Fibroblast of the conjunctiva (primary cell): Measurements from ENCODE around the gene PRMT7.
A peak's percentile ranks its signal among the peaks of the same experiment; 100 is the strongest.

Experiments used
- DNase-seq: peaks from one replicate; pipeline ENCODE4 v3.0.0-alpha.2; 2010; ENCODE audit warnings: low read depth

PRMT7 gene

DNA sequence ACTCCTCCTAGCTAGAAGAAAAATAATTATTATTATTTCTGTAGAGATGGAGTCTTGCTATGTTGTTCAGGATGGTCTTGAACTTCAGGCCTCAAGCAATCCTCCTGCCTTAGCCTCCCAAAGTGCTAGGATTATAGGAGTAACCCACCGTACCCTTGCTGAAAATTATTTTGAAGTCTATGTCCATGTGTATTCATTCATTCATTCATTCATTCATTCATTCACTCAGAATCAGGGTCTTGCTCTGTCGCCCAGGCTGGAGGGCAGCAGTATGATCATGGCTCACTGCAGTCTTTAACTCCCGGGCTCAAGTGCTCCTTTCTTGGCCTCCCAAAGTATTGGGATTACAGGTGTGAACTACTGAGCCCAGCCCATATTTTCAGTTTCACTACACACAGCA is 4.2 kb upstream of the PRMT7 start:
- DNase-seq = no peak

DNA sequence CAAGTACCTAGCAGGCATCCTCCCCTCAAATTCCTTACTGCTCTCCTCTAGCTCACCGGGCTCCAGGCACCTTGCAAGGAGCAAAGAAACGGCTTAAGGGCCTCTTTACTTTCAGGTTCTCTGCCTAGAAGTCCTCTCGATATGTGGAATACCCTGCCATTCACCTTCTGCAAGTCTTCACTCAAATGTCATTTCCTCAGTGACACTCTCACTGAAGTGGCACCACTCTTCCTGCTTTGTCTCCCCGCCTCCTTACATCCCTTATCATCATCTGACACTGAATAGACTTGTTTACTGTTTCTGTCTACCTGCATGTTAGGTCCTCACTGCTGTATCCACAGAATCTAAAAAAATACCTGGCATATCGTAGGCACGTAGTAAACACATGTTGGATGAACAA is 1.0 kb upstream of the PRMT7 start:
- DNase-seq = no peak

- DNase-seq = no peak
Observed at GRCh38 chr16:68310437-68310773, 414 bp upstream of the PRMT7 start.

GRCh38 chr16:68313116-68313515 is 2.3 kb downstream of the PRMT7 start:
- DNase-seq = no peak

DNA sequence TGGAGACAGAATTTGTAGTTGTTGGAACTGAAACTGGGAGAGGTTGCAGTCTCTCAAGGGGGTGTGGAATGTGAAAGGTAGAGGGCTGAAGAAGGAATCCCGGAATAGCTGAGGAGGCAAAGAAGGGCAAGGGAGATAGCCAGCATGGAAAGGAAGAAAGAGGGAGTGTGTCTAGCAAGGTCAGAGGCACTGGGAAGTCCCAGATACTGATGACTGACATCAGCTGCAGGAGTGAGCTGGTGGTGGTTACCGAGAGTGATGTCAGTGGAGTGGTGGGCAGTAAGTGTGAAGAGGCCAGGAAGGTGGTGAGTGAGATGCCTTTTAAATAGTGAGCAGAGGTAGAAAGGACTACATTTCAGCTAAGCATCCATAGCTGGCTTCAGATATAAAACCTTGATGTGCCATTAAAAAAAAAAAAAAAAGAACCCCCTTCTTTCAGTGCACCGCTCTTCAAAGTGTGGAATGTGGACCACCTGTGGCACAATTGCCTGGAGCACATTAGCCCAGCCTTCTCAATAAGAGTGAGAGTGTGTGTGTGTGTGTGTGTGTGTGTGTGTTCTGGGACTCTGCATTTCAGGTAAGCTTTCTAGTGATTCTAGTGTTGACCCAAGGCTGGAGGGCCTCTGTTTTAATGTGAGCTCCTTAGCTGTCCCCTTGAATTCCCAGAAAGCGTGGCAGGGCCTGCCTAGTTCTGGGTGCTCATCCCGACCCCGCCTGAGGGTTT is 8.5 kb downstream of the PRMT7 start:
- no peak for DNase-seq

GRCh38 chr16:68324336-68324735 is 13.5 kb downstream of the PRMT7 start:
- DNase-seq = no peak

- no peak for DNase-seq
Observed at GRCh38 chr16:68324780-68325357, 14.1 kb downstream of the PRMT7 start.

DNA sequence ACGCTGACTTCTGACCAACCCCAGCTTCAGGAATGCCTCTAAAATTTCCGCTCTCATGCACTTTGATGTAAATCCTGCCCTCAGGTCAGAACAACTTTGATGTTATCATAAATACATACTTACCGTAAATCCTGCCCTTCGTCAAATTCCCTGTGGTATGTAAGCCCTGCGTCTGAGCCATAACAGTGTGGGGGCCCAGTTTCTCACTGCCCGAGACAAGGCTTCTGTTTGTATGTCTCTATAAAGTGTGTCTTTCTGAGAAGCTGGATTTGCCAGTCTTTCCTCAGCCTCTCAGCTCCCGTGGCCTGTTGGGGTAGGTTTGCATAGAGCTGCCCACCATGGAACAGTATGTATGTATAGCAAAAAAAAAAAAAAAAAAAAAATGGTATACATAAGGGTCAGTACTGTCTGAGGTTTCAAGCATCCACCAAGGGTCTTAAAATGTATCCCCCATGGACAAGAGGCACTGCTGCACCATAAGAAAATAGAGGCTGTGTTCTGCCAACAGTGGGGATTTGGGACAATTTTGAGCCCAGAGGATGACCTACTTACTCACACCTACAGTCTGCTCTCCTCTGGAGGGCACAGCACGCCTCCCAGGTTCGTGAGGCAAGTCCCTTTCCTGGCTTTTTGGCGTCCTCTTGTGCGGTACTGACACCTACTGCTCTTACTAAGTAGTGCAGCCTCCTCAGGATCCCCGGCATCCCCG is 17.5 kb downstream of the PRMT7 start:
- DNase-seq = peak; percentile 78

DNA sequence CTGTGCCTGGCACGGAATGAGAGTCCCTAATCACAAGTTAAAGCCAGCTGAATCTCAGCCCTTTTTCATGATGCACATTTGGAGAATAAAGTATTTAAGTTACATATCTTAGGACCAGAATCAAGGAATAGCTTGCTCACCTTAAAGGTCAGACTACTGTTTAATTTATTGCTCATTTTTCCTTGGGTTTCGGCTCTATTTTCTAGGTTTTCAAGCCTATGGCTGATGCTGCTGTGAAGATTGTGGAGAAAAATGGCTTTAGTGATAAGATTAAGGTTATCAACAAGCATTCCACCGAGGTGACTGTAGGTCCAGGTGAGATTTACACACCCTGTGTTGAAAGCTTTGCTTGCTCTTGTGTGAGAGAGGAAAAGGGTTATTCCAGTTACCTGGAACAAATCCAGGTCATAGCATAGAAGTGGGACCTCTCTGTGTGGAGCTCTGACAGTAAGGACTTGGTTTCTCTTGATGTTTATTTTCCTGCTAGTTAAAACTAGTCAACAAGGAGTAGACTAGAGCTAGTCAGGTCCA is 18.1 kb downstream of the PRMT7 start:
- no peak for DNase-seq

DNA sequence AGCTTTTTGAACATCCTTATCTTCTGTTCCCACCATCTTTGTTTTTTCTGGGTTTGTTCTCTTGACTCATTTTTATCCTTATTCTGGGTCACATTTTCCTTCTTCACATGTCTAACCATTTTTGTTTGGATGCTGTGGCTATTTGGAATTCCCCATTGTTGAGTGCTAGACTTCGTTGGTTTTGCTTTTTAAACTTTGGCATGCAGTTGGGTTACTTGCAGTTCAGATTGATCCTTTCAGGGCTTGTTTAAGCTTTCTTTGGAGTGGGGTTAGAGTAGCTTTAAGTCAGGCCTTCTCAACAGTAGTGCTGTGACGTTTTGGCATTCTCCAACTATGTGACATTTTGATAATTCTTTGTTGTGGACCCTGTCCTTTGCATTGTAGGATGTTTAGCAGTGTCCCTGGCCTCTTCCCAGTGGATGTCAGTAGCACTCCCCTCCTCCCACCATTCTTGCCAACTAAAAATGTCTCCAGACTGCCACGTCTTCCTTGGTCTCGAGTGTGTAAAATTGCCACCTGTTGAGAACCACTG is 21.1 kb downstream of the PRMT7 start:
- no peak for DNase-seq

DNA sequence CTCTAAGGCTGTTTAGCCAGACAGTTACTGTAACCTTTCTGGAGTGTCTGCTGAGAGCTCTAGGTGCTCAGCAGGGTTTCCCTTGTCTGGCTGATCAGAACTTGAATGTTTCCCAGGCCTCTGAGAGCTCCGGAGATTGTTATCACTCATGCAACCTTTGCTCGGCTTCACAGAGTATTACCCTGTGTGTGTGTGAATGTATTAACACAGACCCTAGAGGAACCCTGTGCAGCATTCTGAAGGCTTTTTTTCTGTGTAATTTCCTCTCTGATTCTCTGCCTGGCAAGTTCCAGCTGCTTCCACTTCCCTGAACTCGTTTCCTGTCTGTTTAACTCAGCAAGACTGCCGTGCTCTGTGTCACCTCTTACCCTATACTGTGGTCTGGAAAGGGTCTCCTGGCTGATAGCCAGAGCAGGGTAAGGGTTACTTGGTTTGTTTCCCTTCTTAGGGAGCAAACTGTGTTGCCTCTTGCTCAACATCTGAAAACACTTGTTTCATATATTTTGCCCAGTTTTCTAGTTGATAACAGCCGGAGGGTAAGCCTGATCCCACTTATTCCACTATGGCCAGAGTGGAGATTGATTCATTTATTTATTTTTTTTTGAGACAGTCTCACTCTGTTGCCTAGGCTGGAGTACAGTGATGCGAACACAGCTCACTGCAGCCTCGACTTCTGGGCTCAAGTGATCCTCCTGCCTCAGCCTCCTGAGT is 21.7 kb downstream of the PRMT7 start:
- DNase-seq = no peak

DNA sequence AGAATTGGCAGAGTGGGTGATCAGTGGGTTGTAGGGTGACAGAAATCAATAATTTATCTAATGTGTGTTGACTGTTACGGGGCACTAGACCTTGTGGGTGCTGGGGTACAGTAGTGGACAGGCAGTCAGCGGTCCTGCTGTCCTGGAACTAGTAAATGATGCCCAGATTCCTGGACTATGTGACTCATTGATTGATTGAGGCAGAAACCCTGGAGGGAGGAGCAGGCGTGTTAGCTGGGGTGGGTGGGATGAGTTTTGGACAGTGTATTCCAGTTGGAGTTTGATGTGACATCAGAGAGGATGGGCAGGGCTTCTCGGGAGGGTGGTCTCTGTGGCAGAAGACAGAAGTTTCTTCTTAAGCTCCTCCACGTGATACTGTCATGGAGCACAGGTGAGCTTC is 24.4 kb downstream of the PRMT7 start:
- no peak for DNase-seq

DNA sequence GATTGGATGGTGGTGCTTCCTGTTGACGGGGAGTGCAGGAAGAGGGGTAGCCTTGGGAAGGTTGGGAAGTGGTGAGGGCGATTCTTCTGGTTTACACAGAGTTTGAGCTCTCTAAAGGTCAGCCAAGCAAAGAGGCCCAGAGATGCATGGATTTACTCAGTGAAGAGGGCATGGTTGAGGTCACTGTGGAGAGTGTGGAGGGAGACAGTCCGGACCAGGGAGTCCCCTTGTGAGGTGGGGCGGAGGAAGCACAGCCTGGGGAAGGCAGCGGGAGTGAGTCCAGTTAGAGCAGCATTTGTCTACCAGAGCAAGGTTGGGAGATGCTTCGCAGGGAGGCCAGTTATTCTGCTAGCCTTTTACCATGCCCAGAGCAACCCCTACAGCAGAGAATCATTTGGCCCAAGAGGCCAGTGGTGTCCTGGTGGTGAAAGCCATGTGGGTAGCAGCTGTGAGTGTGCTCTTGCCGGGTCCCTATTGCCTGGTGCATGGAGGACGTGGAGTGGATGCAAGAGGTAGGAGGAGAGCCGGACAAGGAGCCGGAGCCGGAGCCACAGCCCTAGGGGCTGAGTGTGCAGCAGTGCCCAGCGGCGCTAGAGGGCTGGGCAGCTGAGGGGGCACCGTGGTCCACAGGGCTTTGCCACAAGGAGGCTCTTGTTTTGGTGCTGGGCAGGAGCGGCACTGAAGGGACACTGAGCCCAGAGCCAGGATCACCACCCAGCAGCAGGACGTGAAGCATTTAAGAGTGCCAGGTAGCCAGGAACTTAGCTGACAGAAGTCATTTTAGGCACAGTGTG is 27.7 kb downstream of the PRMT7 start:
- DNase-seq = no peak

DNA sequence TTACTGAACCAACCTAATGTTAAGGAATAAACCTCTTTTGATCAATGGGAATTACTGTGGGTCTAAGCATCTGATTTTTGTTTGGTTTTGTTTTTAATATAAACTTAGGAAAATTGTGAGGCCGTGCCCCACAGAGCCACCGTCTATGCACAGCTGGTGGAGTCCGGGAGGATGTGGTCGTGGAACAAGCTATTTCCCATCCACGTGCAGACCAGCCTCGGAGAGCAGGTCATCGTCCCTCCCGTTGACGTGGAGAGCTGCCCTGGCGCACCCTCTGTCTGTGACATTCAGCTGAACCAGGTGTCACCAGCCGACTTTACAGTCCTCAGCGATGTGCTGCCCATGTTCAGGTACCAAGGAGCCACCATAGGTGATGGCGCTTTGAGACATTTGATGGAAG is 28.4 kb downstream of the PRMT7 start:
- DNase-seq = no peak

GRCh38 chr16:68342620-68343019 is 31.8 kb downstream of the PRMT7 start:
- DNase-seq = no peak

- DNase-seq = no peak
Observed at GRCh38 chr16:68343137-68343536, 32.3 kb downstream of the PRMT7 start.

DNA sequence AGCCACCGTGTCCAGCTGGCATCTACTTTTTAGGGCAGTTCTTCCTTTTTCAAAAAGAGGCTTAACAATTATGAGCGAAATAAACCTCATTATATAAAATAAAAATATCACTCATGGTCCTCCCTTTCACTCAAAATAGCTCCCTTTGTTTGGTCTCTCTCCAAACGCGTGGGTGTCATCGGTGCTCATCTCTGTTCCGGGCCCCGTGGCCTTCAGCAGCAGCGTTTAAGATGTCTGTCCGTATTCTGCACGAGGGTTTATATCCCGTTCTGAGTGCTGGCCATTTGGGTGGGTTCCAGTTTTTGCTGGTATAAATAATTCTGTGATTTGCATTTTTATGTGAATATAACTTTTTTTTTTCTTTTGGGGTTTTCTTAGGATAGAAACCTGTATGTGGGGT is 33.4 kb downstream of the PRMT7 start:
- no peak for DNase-seq

DNA sequence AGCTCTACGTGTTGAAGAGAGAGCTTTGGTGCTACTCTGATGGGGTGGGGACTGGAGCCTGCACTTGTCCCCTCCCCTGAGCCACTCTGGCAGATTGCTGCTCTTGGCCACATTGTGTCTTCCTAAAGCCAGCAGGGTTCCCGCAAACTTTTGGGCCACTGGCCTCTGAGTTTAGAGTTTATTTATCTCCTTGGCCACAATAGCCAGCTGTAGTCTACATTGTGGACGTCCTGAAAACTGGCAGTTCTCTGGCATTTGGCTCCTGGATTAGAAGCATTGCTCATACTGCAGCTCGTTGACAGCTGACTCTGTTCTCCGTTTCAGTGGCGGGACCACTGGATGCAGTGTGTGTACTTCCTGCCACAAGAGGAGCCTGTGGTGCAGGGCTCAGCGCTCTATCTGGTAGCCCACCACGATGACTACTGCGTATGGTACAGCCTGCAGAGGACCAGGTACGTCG is 34.6 kb downstream of the PRMT7 start:
- no peak for DNase-seq

- no peak for DNase-seq
Observed at GRCh38 chr16:68345958-68346635, 35.3 kb downstream of the PRMT7 start.

GRCh38 chr16:68346892-68347480 is 36.2 kb downstream of the PRMT7 start:
- DNase-seq = no peak

DNA sequence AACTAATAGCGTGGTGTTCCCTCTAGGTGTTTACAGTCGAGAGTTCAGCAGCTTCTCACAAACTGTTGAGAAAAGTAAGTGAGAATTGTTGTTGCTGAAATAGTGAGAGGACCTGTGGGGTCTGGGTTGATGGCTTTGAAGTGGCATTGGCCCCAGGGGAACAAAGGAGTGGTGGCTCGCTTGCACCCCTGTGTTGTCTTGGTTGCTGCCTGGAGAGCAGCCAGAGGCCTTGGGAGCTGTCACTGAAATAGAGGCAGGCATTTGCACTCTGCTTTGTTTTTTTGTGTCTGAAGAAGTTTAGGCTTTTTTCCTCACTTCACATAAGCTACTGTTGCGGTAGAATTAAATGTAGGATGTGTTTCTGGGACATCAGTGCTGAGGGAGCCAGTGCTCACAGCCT is 36.8 kb downstream of the PRMT7 start:
- no peak for DNase-seq
